ELF-1 (cell line): ENCODE data around the gene MDN1.
"Not testable (repeated sequence)": the region's sequence is repeated elsewhere in the genome, so short reads cannot be mapped to it uniquely, and the experiment has no call there.

Experiments
- DNase-seq: peaks from one replicate; pipeline ENCODE4 v3.0.0-alpha.2; 2016; ENCODE audit warnings: low read depth, low spot score

The MDN1 gene

GRCh38 chr6:89768324-89768723 lies 51.3 kb downstream of the MDN1 start:
- DNase-seq, result no peak

- no peak for DNase-seq
These were observed 56.0 kb downstream of the MDN1 start for GRCh38 chr6:89763550-89763949.

GRCh38 chr6:89758830-89759229 lies 60.8 kb downstream of the MDN1 start:
- DNase-seq, result no peak

GRCh38 chr6:89750338-89750737 lies 69.3 kb downstream of the MDN1 start:
- no peak for DNase-seq

GRCh38 chr6:89749918-89750317 lies 69.7 kb downstream of the MDN1 start:
- DNase-seq, result no peak

- DNase-seq, result no peak
These were observed 73.9 kb downstream of the MDN1 start for GRCh38 chr6:89745716-89746115.

- DNase-seq, result no peak
These were observed 74.5 kb downstream of the MDN1 start for GRCh38 chr6:89745096-89745495.

GRCh38 chr6:89736893-89737292 lies 82.7 kb downstream of the MDN1 start:
- no peak for DNase-seq

- no peak for DNase-seq
These were observed 85.1 kb downstream of the MDN1 start for GRCh38 chr6:89734526-89734925.

- no peak for DNase-seq
These were observed 87.5 kb downstream of the MDN1 start for GRCh38 chr6:89731924-89732567.

- not testable (repeated sequence) for DNase-seq
These were observed 88.3 kb downstream of the MDN1 start for GRCh38 chr6:89731262-89731661.

GRCh38 chr6:89729818-89730217 lies 89.8 kb downstream of the MDN1 start:
- no peak for DNase-seq

GRCh38 chr6:89727501-89727900 lies 92.1 kb downstream of the MDN1 start:
- DNase-seq, result no peak

- DNase-seq, result no peak
These were observed 94.6 kb downstream of the MDN1 start for GRCh38 chr6:89724981-89725380.

- DNase-seq, result no peak
These were observed 96.5 kb downstream of the MDN1 start for GRCh38 chr6:89723046-89723445.

GRCh38 chr6:89716532-89716931 lies 103.1 kb downstream of the MDN1 start:
- no peak for DNase-seq

- no peak for DNase-seq
These were observed 107.8 kb downstream of the MDN1 start for GRCh38 chr6:89711801-89712200.

GRCh38 chr6:89708316-89708715 lies 111.3 kb downstream of the MDN1 start:
- DNase-seq, result no peak

GRCh38 chr6:89707766-89708165 lies 111.8 kb downstream of the MDN1 start:
- DNase-seq, result no peak

GRCh38 chr6:89706121-89706520 lies 113.5 kb downstream of the MDN1 start:
- DNase-seq, result no peak

- DNase-seq, result no peak
These were observed 116.3 kb downstream of the MDN1 start for GRCh38 chr6:89703292-89703691.

GRCh38 chr6:89702349-89702748 lies 117.2 kb downstream of the MDN1 start:
- no peak for DNase-seq

GRCh38 chr6:89695667-89696066 lies 123.9 kb downstream of the MDN1 start:
- DNase-seq, result no peak

GRCh38 chr6:89694428-89694827 lies 125.2 kb downstream of the MDN1 start:
- DNase-seq, result no peak
